GM19468 (cell line): ENCODE data around the gene METRNL.

ENCODE experiments used
- ATAC-seq: cut with Tn5 transposase; IDR thresholded peaks from one replicate; pipeline ENCODE4 v1.9.1; 2021; ENCODE audit warnings: mild to moderate bottlenecking, moderate library complexity, moderate number of reproducible peaks; ENCODE audit not compliant: unreplicated experiment; ENCODE audit errors: extremely low read depth

The METRNL gene

DNA sequence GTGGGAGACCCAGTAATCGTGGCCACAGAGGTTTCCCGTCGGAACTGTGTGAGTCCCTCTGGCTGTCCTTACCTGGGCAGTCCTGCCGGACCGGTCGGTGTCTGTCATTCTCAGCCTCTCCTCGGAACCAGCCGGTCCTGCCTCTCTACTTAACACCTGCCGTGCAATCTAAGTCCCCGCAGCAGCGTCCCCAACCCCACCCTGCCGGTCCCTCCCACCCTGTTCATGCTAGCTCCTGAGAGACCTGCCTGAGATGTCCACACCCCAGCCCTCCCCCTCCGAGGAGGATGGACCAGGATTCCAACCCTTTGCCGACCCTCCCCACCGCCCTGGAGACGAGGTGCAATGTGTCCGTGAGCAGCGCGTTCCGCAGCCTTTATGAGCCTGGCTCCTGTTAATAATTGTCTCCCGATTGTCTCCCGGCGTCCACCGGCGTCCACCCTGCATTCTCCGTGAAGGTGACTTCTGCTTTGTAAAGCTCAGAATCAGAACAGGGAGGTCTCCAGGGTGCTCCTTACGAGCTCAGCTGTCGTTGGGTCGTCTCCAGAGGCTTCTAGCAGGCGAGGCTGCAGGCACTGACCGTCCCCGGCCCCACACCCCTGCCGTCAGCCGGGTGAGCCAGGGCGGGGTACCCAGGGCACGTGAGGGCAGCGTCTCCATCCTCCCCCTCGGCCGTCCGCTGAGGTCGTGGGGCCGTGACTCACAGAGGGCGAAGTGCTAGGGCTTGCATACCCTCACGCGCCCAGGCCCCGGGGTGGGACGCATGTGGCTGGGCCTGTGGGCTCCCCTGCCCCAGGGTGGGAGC, 10.1 kb downstream of the METRNL start:
- no peak for ATAC-seq

GRCh38 chr17:83090444-83091256, 11.2 kb downstream of the METRNL start:
- ATAC-seq = no peak

DNA sequence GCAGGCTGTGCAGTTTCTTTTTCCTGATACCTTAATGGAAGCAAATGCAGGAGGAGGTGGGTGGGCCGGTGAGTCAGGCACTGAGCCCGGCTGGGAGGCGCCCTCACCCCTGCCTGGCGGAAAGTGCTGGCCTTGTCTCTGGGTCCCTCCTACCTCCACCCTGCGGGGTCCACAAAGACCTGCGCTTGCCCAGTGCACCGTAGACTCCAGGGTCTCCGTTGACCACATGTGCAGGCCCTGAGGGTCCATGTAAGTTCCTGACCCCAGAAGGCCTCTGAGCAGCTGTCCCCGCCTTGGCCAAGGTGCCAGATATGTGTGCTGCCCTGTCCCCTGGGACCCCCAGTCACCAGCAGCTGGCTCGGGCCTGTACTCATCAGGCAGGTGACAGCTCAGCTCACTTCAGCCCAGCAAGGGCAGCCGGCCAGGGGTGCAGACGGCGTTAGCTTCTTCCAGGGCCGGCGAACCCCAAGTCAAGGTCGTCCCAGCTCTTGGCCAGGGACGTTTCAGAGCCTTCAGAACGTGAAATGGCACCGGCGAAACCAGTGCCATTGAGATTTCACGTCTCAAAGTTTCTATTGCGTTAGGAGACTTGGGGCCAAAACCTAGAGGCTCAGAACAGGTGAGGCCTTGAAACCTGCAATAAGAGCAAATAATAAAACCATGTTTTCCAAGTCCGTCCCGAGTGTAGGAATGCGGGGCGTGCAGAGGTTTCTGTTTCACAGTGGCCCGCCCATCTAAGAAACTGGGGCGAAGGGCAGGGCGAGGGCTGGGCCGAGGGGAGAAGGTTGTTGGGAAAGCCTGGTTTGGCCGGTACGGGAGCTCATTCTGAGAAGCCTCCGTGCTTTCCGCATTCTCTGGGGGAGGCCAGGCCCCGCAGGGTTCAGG, 12.1 kb downstream of the METRNL start:
- ATAC-seq = no peak

- ATAC-seq = no peak
These were observed 12.8 kb downstream of the METRNL start for GRCh38 chr17:83092186-83092585.

DNA sequence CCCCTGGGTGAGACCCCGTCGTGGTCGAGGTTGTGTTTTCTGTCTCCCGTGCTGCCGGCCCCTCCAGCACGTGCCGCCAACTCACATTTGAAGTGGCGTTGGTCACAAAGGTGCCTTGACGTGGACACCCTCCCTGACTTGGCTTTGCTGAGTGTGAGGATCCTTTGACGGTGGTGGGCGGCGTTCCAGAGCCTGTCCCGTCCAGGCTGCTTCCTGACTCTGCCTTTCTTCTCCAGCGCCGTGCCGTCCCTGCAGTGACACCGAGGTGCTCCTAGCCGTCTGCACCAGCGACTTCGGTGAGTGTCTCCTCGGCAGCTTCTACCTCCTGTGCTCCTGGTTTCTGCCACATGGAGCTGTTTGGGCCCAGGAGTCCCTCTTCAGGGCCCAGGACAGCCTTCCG, 13.5 kb downstream of the METRNL start:
- ATAC-seq = no peak

DNA sequence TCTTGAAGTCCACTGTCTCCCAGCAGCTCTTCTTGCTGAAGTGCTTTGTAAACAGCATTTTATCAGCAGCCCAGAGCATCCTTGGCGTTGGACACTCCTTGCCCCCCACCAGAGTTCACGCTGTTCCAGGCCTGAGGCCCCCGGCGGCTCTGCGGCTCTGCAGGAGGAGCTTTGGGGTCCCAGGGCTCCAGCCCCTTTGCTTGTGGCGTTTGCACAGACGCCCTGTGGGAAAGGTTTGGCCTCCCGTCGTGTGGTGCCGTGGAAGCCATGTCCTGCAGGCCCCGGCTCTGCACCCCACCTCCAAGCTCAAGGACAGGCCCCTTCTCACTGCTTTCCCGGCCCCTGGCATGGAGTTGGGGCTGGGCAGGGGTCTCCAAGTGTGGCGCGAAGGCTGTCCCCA, 14.1 kb downstream of the METRNL start:
- ATAC-seq = no peak

- no peak for ATAC-seq
These were observed 14.9 kb downstream of the METRNL start for GRCh38 chr17:83094291-83094690.

- ATAC-seq = no peak
These were observed 15.6 kb downstream of the METRNL start for GRCh38 chr17:83095016-83095415.

- ATAC-seq = no peak
These were observed 17.2 kb downstream of the METRNL start for GRCh38 chr17:83096401-83097224.

GRCh38 chr17:83097831-83098230, 18.4 kb downstream of the METRNL start:
- ATAC-seq = no peak

- no peak for ATAC-seq
These were observed 19.1 kb downstream of the METRNL start for GRCh38 chr17:83098241-83099085.

DNA sequence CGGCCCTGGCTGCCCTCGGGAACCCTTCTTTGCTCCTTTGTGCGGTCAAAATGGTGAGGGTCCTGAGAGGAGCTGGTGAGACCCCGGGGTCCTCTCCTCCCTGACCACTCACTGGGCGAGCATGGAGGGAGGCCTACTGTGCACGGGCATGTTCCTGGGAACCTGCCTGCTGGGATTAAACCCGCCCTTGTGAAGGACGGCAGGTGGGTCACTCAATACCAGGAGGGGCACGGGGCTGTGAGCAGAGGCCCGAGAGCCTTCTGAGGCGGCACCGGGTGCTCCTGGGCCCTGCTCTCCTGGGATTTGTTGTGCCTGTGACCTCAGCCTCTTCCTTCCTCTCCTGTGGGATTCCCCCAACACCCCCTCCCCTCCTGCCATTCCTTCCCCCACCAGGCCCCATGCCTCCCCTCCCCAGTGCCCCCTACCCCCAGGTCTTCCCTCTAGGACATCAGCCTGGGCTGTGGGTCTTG, 19.7 kb downstream of the METRNL start:
- no peak for ATAC-seq

DNA sequence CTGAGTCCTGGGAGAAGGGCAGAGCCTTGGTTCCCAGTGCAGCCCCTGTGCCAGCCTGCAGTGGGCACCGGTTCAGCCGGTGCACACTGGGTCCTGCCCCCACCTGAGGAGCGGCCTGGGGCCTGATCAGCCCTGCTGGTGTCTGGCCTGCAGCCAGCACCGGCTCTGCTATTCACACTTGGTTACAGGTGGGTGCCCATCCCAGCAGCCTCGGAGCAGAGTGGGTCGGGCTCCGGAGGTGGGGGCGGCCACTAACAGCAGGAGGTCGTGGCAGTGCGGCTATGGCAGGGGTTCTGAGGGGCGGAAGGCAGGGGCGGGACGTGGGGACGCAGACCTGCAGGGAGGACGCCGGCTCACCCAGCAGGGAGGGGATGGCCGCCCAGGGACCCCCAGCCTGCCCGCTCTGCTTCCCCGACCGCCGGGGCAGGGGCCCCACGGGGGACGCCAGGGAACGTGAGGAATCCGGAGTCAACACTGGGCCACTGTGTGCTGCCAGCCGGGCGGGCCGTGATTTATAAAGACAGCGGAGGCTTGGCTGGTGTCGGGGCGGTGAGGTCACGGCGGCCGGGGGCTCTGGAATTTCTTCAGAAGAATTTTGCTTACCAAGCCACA, 20.3 kb downstream of the METRNL start:
- ATAC-seq = no peak

DNA sequence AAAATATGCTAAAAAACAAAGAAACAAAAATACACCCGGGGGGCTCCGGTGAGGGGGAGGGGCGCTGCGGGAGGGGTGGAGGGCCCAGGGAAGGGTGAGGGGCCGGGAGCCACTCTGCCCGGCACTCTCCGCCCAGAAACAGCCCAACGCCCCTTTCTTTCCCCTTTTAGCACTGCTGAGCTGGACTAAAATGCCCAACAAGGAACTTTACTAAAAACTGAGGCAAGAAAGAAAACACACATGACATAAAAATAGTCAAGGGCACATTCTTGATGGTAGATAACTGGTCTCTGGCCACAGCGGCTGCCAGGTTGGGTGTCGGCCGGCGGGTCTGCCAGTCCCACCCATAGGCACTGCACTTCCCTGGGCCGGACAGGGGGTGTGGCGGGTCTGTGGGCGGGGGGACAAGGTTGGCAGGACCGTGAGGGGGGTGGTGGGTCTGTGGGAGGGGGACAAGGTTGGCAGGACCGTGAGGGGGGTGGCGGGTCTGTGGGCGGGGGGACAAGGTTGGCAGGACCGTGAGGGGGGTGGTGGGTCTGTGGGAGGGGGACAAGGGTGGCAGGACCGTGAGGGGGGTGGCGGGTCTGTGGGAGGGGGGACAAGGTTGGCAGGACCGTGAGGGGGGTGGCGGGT, 20.9 kb downstream of the METRNL start:
- ATAC-seq = no peak

GRCh38 chr17:83100853-83101391, 21.5 kb downstream of the METRNL start:
- no peak for ATAC-seq

DNA sequence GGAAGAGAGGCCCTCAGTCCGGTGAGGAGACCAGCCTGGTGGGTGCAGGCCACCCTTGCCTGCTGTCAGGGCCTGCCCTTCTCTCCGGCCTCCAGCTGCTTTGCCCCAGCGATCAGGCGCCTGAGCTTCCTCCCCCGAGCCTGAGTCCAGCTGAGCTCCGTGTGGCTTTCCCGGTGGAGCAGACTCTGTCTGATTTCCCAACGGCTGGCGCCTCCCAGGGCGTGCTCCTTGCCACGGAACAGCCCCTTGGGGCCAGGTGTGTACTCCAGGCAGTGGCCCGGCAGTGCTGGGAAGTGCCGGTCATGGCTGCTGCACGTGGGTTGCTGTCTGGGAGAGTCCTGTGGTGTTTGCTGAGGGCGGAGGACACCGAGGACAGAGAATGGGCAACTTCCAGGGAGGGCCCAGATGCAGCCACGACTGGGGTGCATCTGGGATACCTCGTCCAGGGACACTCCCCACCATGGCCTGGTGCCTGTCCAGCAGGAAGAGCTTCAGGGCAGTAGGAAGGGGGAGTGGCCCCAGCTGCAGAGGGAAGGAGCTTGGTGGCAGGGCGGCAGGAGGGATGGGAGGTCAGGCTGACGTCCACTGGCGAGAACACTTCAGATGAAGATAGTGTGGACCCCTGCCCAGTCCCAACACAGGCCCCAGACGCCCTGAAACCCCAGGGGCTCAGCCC, 22.5 kb downstream of the METRNL start:
- ATAC-seq = no peak
